Loucy (cell line): ENCODE results near the gene RDH14.

Source experiments
- H2AFZ ChIP-seq: fragments of 200-600 bp; sonication (generic); 2 replicates; pipeline ENCODE4 v1.6.0; 2016; ENCODE audit warnings: antibody characterized with exemption, mild to moderate bottlenecking, low read length, moderate library complexity
- H3F3A ChIP-seq: fragments of 200-600 bp; 2 replicates; pipeline ENCODE4 v1.6.0; 2016; ENCODE audit warnings: antibody characterized with exemption, low read depth, mild to moderate bottlenecking
- H3K27me3 ChIP-seq: fragments of 200-600 bp; sonication (generic); 2 replicates; pipeline ENCODE4 v1.6.1; 2014; ENCODE audit warnings: low read length, mild to moderate bottlenecking; ENCODE audit not compliant: insufficient read depth, poor library complexity, severe bottlenecking
- H3K36me3 ChIP-seq: fragments of 200-600 bp; sonication (generic); 2 replicates; pipeline ENCODE4 v1.6.1; 2016; ENCODE audit warnings: low read length; ENCODE audit not compliant: insufficient read depth
- H3K4me1 ChIP-seq: fragments of 200-600 bp; sonication (generic); 2 replicates; pipeline ENCODE4 v1.5.1; 2014; ENCODE audit warnings: low read length, mild to moderate bottlenecking; ENCODE audit not compliant: insufficient read depth, poor library complexity, severe bottlenecking
- H3K4me2 ChIP-seq: fragments of 200-600 bp; sonication (generic); 2 replicates; pipeline ENCODE4 v1.6.0; 2014; ENCODE audit warnings: antibody characterized with exemption, low read length, low read depth, mild to moderate bottlenecking; ENCODE audit not compliant: poor library complexity, severe bottlenecking
- H3K4me3 ChIP-seq: fragments of 200-600 bp; sonication (generic); 2 replicates; pipeline ENCODE4 v1.5.1; 2014; ENCODE audit warnings: low read length, mild to moderate bottlenecking, mixed read lengths; ENCODE audit not compliant: poor library complexity, severe bottlenecking
- H3K79me2 ChIP-seq: fragments of 200-600 bp; sonication (generic); 2 replicates; pipeline ENCODE4 v1.6.1; 2014; ENCODE audit warnings: low read length; ENCODE audit not compliant: insufficient read depth
- H3K9ac ChIP-seq: fragments of 200-600 bp; sonication (generic); 2 replicates; pipeline ENCODE4 v1.6.0; 2014; ENCODE audit warnings: mild to moderate bottlenecking, low read depth, low read length, moderate library complexity; ENCODE audit not compliant: poor library complexity, severe bottlenecking
- H3K9me2 ChIP-seq: fragments of 200-600 bp; sonication (generic); replicated peaks from 2 replicates; pipeline ENCODE4 v1.6.1; 2016; ENCODE audit warnings: low read depth, low read length, mixed read lengths
- H3K9me3 ChIP-seq: fragments of 200-600 bp; sonication (generic); 2 replicates; pipeline ENCODE4 v1.6.1; 2014; ENCODE audit warnings: mild to moderate bottlenecking, antibody characterized with exemption, low read length, low read depth; ENCODE audit not compliant: insufficient read depth
- H4K20me1 ChIP-seq: fragments of 200-600 bp; sonication (generic); 2 replicates; pipeline ENCODE4 v1.6.0; 2014; ENCODE audit warnings: antibody characterized with exemption, low read length, mild to moderate bottlenecking; ENCODE audit not compliant: insufficient read depth, poor library complexity, severe bottlenecking
- EZH2phosphoT487 ChIP-seq: fragments of 200-600 bp; IDR thresholded peaks from 2 replicates; pipeline ENCODE4 v1.6.1; 2018; ENCODE audit warnings: antibody characterized with exemption, mild to moderate bottlenecking, moderate library complexity, borderline replicate concordance
- TF ChIP-seq, protein P1 (sequence below): fragments of 200-600 bp; sonication (generic); conservative IDR thresholded peaks from 2 replicates; pipeline ENCODE4 v1.5.1; 2014; ENCODE audit warnings: mild to moderate bottlenecking, antibody characterized with exemption, low read length

RDH14 gene

DNA sequence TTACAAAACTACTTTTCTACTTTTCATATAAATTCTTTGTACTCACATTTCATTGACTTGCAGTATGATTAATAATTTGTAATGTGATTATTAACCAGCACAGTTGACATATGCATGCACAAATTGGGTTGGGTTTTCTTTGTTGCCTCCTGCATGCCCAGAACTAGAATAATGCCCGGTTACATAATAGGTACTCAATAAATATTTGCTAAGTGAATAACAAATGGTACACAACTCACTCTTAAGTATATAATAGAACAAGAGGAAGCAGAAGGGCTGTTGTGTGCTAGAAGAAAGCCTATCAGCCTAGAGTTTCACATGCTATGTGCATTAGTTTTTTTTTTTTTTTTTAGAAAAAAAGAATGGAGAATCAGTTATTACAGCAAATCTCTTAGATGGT is 9.3 kb downstream of the RDH14 start:
- Histone ChIP-seq H3K4me2 (no peak overlapping the region), H3K9ac (no peak overlapping the region), H3K79me2 (no peaks in the 10 kb centered on the region), H2AFZ (no peak overlapping the region), H3K9me3 (no peaks in the 10 kb centered on the region), H3K27me3 (no peaks in the 10 kb centered on the region), H4K20me1 (no peaks in the 10 kb centered on the region), H3F3A (no peaks in the 10 kb centered on the region), H3K4me3 (no peak overlapping the region), H3K9me2 (no peaks in the 10 kb centered on the region), H3K4me1 (peaks cover 26% of the 10 kb centered on the region), H3K36me3 (peaks cover 13% of the 10 kb centered on the region; the same call in 1 of the 2 replicates)
- no peak for TF ChIP-seq EZH2phosphoT487

DNA sequence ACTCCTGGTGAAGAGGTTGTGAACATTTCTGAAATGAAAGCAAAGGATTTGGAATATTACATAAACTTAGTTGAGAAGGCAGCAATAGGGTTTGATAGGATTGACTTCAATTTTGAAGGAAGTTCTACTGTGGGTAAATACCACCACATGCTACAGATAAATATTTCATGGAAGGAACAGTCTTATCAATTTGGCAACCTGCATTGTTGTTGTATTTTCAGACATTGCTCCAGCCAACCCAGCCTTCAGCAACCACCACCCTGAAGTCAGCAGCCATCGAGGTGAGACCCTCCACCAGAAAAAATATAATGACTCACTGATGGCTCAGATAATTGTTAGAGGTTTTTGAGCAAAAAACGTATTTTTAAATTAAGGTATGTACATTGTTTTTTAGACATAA is 10.0 kb downstream of the RDH14 start:
- no peak for TF ChIP-seq EZH2phosphoT487
- TF ChIP-seq, protein P1, sequence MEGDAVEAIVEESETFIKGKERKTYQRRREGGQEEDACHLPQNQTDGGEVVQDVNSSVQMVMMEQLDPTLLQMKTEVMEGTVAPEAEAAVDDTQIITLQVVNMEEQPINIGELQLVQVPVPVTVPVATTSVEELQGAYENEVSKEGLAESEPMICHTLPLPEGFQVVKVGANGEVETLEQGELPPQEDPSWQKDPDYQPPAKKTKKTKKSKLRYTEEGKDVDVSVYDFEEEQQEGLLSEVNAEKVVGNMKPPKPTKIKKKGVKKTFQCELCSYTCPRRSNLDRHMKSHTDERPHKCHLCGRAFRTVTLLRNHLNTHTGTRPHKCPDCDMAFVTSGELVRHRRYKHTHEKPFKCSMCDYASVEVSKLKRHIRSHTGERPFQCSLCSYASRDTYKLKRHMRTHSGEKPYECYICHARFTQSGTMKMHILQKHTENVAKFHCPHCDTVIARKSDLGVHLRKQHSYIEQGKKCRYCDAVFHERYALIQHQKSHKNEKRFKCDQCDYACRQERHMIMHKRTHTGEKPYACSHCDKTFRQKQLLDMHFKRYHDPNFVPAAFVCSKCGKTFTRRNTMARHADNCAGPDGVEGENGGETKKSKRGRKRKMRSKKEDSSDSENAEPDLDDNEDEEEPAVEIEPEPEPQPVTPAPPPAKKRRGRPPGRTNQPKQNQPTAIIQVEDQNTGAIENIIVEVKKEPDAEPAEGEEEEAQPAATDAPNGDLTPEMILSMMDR = no peak
- no peaks in the 10 kb centered on the region for H3K9me2 ChIP-seq
- no peaks in the 10 kb centered on the region for H4K20me1 ChIP-seq
- H3K36me3 ChIP-seq = peaks cover 9% of the 10 kb centered on the region; the same call in 1 of the 2 replicates
- H3K79me2 ChIP-seq = no peaks in the 10 kb centered on the region
- H3K4me1 ChIP-seq = peaks cover 29% of the 10 kb centered on the region
- no peaks in the 10 kb centered on the region for H3K9me3 ChIP-seq
- H2AFZ ChIP-seq = no peak overlapping the region
- no peaks in the 10 kb centered on the region for H3K27me3 ChIP-seq
- no peak overlapping the region for H3K4me3 ChIP-seq
- H3F3A ChIP-seq = no peaks in the 10 kb centered on the region
- H3K9ac ChIP-seq = no peak overlapping the region
- no peak overlapping the region for H3K4me2 ChIP-seq

DNA sequence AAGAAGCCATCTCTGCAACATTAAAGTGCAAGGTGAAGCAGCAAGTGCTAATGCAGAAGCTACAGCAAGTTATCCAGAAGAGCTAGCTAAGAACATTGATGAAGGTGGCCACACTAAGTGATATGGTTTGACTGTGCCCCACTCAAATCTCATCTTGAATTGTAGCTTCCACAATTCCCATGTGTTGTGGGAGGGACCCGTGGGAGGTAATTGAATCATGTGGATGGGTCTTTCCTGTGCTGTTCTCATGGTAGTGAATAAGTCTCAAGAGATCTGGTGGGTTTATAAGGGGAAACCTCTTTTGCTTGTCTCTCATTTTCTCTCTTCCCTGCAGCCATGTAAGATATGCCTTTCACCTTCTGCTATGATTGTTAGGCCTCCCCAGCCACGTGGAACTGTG is 11.4 kb downstream of the RDH14 start:
- Histone ChIP-seq H3K9me2 (no peaks in the 10 kb centered on the region), H2AFZ (no peak overlapping the region), H4K20me1 (no peaks in the 10 kb centered on the region), H3K9ac (no peak overlapping the region), H3K79me2 (no peaks in the 10 kb centered on the region), H3K9me3 (no peaks in the 10 kb centered on the region), H3K4me2 (no peak overlapping the region), H3K27me3 (no peaks in the 10 kb centered on the region), H3F3A (no peaks in the 10 kb centered on the region), H3K36me3 (no peaks in the 10 kb centered on the region), H3K4me3 (no peak overlapping the region), H3K4me1 (peaks cover 24% of the 10 kb centered on the region)
- TF ChIP-seq, protein P1 = no peak
- TF ChIP-seq EZH2phosphoT487 = no peak

DNA sequence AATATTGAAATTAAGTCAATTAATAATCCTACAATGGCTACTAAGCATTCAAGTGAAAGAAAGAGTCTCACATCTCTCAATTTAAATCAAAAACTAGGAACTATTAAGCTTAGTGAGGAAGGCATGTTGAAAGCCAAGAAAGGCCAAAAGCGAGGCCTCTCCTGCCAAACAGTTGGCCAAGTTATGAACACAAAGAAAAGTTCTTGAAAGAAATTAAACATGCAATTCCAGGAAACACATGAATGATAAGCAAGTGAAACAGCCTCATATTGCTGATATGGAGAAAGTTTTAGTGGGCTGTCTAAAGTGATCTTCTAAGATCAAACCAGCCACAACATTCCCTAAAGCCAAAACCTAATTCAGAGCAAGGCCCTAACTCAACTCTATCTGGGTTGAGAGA is 11.8 kb downstream of the RDH14 start:
- H3K79me2 ChIP-seq = no peaks in the 10 kb centered on the region
- H3K4me1 ChIP-seq = peaks cover 24% of the 10 kb centered on the region
- TF ChIP-seq EZH2phosphoT487 = no peak
- TF ChIP-seq, protein P1 = no peak
- H3K4me3 ChIP-seq = no peak overlapping the region
- H3K9me2 ChIP-seq = no peaks in the 10 kb centered on the region
- H4K20me1 ChIP-seq = no peaks in the 10 kb centered on the region
- no peak overlapping the region for H2AFZ ChIP-seq
- H3K9ac ChIP-seq = no peak overlapping the region
- H3K9me3 ChIP-seq = no peaks in the 10 kb centered on the region
- H3K36me3 ChIP-seq = no peaks in the 10 kb centered on the region
- no peaks in the 10 kb centered on the region for H3F3A ChIP-seq
- H3K4me2 ChIP-seq = no peak overlapping the region
- H3K27me3 ChIP-seq = no peaks in the 10 kb centered on the region
